Measurements from ENCODE around the gene FBXW12.

- peak in 1 of 2 donors; percentile 46 for TF ChIP-seq POLR2A (IDR thresholded peaks at IDR 0.05)
- TF ChIP-seq, protein P1, sequence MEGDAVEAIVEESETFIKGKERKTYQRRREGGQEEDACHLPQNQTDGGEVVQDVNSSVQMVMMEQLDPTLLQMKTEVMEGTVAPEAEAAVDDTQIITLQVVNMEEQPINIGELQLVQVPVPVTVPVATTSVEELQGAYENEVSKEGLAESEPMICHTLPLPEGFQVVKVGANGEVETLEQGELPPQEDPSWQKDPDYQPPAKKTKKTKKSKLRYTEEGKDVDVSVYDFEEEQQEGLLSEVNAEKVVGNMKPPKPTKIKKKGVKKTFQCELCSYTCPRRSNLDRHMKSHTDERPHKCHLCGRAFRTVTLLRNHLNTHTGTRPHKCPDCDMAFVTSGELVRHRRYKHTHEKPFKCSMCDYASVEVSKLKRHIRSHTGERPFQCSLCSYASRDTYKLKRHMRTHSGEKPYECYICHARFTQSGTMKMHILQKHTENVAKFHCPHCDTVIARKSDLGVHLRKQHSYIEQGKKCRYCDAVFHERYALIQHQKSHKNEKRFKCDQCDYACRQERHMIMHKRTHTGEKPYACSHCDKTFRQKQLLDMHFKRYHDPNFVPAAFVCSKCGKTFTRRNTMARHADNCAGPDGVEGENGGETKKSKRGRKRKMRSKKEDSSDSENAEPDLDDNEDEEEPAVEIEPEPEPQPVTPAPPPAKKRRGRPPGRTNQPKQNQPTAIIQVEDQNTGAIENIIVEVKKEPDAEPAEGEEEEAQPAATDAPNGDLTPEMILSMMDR (IDR thresholded peaks at IDR 0.05), result no peak
These were observed 57.4 kb downstream of the FBXW12 start for GRCh38 chr3:48429317-48429959.
